Subcutaneous abdominal adipose tissue (tissue), 5 donors: ENCODE measurements around the gene JAKMIP2.

Source experiments
- H3K27ac ChIP-seq: one replicate; pipeline ENCODE4 v1.7.0; 2013; ENCODE audit warnings: low read depth, mild to moderate bottlenecking, inconsistent platforms, low read length, moderate library complexity
- H3K27me3 ChIP-seq, 5 donors: one replicate each; pipeline ENCODE4 v1.7.0; 2013; ENCODE audit warnings: low read length in 5 of 5, inconsistent platforms in 1 of 5; ENCODE audit not compliant: control insufficient read depth in 5 of 5, insufficient read depth in 4 of 5
- H3K36me3 ChIP-seq, 5 donors: one replicate each; pipeline ENCODE4 v1.7.0; 2013; ENCODE audit warnings: low read length in 5 of 5; ENCODE audit not compliant: control insufficient read depth in 5 of 5, insufficient read depth in 5 of 5
- H3K4me1 ChIP-seq, 5 donors: one replicate each; pipeline ENCODE4 v1.7.0; 2013; ENCODE audit warnings: low read length in 5 of 5, mild to moderate bottlenecking in 3 of 5, moderate library complexity in 1 of 5; ENCODE audit not compliant: control insufficient read depth in 5 of 5, insufficient read depth in 5 of 5
- H3K4me3 ChIP-seq, 5 donors: one replicate each; pipeline ENCODE4 v1.7.0; 2013; ENCODE audit warnings: low read length in 5 of 5, low read depth in 1 of 5
- H3K9ac ChIP-seq, 5 donors: one replicate each; pipeline ENCODE4 v1.7.0; 2013; ENCODE audit warnings: low read length in 5 of 5, mild to moderate bottlenecking in 4 of 5, moderate library complexity in 3 of 5
- H3K9me3 ChIP-seq, 5 donors: one replicate each; pipeline ENCODE4 v1.7.0; 2013; ENCODE audit warnings: low read length in 5 of 5; ENCODE audit not compliant: control insufficient read depth in 5 of 5
- donor health status: healthy.
- donor health status: healthy.
- donor health status: healthy.
- donor health status: healthy.
- donor health status: healthy.

The JAKMIP2 gene

GRCh38 chr5:147708708-147709107, 73.8 kb downstream of the JAKMIP2 start:
- no peak overlapping the region for H3K27ac ChIP-seq

DNA sequence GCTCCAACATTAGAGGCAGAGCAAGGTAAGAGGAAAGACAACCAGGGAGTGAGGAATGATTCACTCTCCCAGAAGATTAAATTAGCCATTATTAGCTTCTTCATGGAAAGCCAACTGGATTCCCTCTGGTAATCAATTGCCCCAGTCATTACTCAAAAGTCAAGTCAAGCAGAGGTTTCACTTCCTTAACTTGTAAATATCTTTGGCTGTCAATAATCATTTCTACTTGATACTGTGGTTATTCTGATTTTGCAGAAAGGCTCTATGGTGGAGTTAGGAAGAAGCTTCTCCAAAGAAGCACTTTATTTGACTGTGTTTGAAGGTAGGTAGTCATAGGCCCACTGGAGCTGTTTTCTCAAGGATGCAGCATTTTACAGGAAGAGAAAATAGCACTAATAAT, 78.0 kb downstream of the JAKMIP2 start:
- Histone ChIP-seq H3K9me3 (no peaks in the 10 kb centered on the region), H3K27ac (no peak overlapping the region), H3K4me1 (no peaks in the 10 kb centered on the region), H3K9ac (no peak overlapping the region), H3K4me3 (no peak overlapping the region), H3K27me3 (peaks cover 0 to 3% (median 0%) of the 10 kb centered on the region in 5 donors), H3K36me3 (no peaks in the 10 kb centered on the region)

More at GRCh38 chr5:147708708-147709107, 73.8 kb downstream of the JAKMIP2 start:
- Histone ChIP-seq H3K27me3 (no peaks in the 10 kb centered on the region), H3K9ac (no peak overlapping the region), H3K9me3 (no peaks in the 10 kb centered on the region), H3K36me3 (no peaks in the 10 kb centered on the region), H3K4me3 (no peak overlapping the region), H3K4me1 (no peaks in the 10 kb centered on the region)

- no peaks in the 10 kb centered on the region for H3K4me1 ChIP-seq
- H3K27ac ChIP-seq: no peak overlapping the region
- H3K4me3 ChIP-seq: no peak overlapping the region
- peaks cover 0 to 8% (median 3%) of the 10 kb centered on the region in 5 donors for H3K9me3 ChIP-seq
- no peaks in the 10 kb centered on the region for H3K36me3 ChIP-seq
- H3K27me3 ChIP-seq: peaks cover 0 to 3% (median 0%) of the 10 kb centered on the region in 5 donors
- no peak overlapping the region for H3K9ac ChIP-seq
Observed at GRCh38 chr5:147701468-147701867, 81.1 kb downstream of the JAKMIP2 start.

GRCh38 chr5:147699496-147700088, 82.9 kb downstream of the JAKMIP2 start:
- Histone ChIP-seq H3K27me3 (peaks cover 0 to 3% (median 0%) of the 10 kb centered on the region in 5 donors), H3K4me3 (no peak overlapping the region), H3K9me3 (peaks cover 0 to 8% (median 3%) of the 10 kb centered on the region in 5 donors), H3K4me1 (no peaks in the 10 kb centered on the region), H3K9ac (no peak overlapping the region), H3K27ac (no peak overlapping the region), H3K36me3 (no peaks in the 10 kb centered on the region)

DNA sequence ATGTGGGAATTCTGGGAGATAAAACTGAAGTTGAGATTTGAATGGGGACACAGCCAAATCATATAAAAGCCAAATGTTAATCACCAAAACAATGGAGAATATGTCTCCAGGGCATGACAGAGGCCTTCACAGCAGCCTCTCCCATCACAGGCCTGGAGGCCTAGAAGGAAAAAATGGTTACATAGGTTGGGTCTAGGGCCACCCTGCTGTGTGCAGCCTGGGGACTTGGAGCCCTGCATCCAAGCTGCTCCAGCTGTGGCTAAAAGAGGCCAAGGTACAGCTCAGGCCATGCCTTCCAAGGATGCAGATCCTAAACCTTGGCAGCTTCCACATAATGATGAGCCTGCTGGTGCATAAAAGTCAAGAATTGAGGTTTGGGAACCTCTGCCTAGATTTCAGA, 85.1 kb downstream of the JAKMIP2 start:
- peaks cover 0 to 8% (median 3%) of the 10 kb centered on the region in 5 donors for H3K9me3 ChIP-seq
- no peak overlapping the region for H3K4me3 ChIP-seq
- no peak overlapping the region for H3K27ac ChIP-seq
- no peaks in the 10 kb centered on the region for H3K36me3 ChIP-seq
- no peaks in the 10 kb centered on the region for H3K4me1 ChIP-seq
- H3K27me3 ChIP-seq: peaks cover 0 to 3% (median 0%) of the 10 kb centered on the region in 5 donors
- no peak overlapping the region for H3K9ac ChIP-seq

- H3K9ac ChIP-seq: no peak overlapping the region
- H3K27ac ChIP-seq: no peak overlapping the region
- peaks cover 0 to 8% (median 3%) of the 10 kb centered on the region in 5 donors for H3K9me3 ChIP-seq
- no peaks in the 10 kb centered on the region for H3K27me3 ChIP-seq
- H3K36me3 ChIP-seq: no peaks in the 10 kb centered on the region
- H3K4me1 ChIP-seq: no peaks in the 10 kb centered on the region
- no peak overlapping the region for H3K4me3 ChIP-seq
Observed at GRCh38 chr5:147694772-147695171, 87.8 kb downstream of the JAKMIP2 start.

- Histone ChIP-seq H3K27ac (no peak overlapping the region), H3K36me3 (no peaks in the 10 kb centered on the region), H3K9me3 (peaks cover 0 to 8% (median 3%) of the 10 kb centered on the region in 5 donors), H3K9ac (no peak overlapping the region), H3K4me1 (peaks cover 0 to 7% (median 3%) of the 10 kb centered on the region in 5 donors), H3K4me3 (no peak overlapping the region), H3K27me3 (no peaks in the 10 kb centered on the region)
Observed at GRCh38 chr5:147693233-147693632, 89.3 kb downstream of the JAKMIP2 start.

DNA sequence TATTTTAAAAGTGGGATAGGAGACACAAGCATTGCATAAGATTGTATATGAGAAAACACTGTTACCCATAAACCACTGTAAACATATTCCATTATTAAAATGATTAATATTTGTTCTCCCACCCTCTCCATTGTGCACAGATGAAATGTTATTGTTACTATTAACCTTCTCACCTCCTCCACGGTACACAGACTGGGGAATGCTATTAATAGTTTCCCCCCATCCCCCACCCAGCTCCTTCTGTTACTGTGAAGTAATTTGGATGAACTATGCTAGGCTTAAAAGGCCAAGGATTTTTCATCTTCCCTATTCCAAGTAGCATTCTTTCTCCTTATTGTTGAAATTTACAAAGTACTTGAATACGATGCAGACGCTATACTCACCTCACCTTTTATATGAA, 91.4 kb downstream of the JAKMIP2 start:
- Histone ChIP-seq H3K27me3 (no peaks in the 10 kb centered on the region), H3K4me1 (peaks cover 0 to 7% (median 3%) of the 10 kb centered on the region in 5 donors), H3K9ac (no peak overlapping the region), H3K36me3 (no peaks in the 10 kb centered on the region), H3K4me3 (no peak overlapping the region), H3K27ac (no peak overlapping the region), H3K9me3 (no peaks in the 10 kb centered on the region)

- no peak overlapping the region for H3K27ac ChIP-seq
- H3K36me3 ChIP-seq: no peaks in the 10 kb centered on the region
- no peak overlapping the region for H3K4me3 ChIP-seq
- no peak overlapping the region for H3K9ac ChIP-seq
- H3K27me3 ChIP-seq: no peaks in the 10 kb centered on the region
- H3K4me1 ChIP-seq: peaks cover 0 to 7% (median 3%) of the 10 kb centered on the region in 5 donors
- H3K9me3 ChIP-seq: no peaks in the 10 kb centered on the region
Observed at GRCh38 chr5:147690595-147690994, 91.9 kb downstream of the JAKMIP2 start.

DNA sequence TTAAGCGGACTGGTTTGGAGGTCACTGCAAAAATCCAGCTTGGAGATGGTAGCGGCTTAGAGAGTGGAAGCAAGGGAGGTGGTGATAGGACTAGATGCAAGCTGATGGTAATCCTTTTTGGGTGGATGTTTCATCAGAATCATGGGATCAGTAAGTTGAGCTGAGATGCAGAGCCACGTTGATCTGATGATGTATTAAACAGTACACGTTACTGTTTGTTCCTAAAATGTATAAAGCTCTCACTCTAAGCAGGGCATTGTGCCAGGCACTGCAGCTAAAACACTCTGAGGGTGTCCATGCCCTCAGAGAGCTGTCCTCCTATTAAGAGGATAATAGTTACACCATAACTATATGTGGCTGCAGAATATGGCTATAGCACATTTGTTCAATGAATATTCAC, 93.1 kb downstream of the JAKMIP2 start:
- peaks cover 0 to 7% (median 3%) of the 10 kb centered on the region in 5 donors for H3K4me1 ChIP-seq
- H3K9me3 ChIP-seq: no peaks in the 10 kb centered on the region
- H3K36me3 ChIP-seq: no peaks in the 10 kb centered on the region
- H3K27ac ChIP-seq: no peak overlapping the region
- no peak overlapping the region for H3K9ac ChIP-seq
- no peak overlapping the region for H3K4me3 ChIP-seq
- H3K27me3 ChIP-seq: no peaks in the 10 kb centered on the region
